ENCODE data around the gene HES4.
A peak's percentile ranks its signal among the peaks of the same experiment; 100 is the strongest.
"Not testable (repeated sequence)": the region's sequence is repeated elsewhere in the genome, so short reads cannot be mapped to it uniquely, and the experiment has no call there.

Gene HES4

DNA sequence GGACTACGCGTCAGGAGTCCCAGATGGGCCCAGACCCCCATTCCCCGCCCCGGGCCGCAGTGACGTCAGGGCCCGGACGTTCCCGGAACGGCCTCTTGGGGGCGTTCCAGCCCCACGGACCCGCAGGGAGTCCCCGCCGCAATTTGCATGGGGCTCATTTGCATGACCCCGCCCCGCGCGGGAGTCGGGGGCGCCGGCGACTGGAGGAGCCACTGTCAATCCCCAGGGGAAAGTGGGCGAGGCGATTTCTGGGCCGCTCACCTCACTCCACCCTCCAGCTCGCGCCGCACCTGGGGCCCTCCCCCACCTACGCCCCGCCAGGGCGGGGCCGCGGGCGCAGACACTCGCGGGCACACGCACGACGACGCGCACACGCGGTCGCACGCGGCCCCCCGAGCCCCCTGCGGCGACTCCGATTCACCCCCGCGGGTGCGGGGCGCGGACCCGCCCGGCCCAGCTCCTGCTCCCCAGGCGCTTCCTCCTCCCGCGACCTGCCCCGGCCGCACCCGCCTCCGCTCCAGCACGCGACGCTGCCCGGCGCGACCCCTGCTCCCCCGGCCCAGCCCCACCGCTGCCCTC, 33.2 kb upstream of the HES4 start:
- peak; percentile 88 to 92 for DNase-seq (ENCODE audit: low read depth in 2 of 2)

DNA sequence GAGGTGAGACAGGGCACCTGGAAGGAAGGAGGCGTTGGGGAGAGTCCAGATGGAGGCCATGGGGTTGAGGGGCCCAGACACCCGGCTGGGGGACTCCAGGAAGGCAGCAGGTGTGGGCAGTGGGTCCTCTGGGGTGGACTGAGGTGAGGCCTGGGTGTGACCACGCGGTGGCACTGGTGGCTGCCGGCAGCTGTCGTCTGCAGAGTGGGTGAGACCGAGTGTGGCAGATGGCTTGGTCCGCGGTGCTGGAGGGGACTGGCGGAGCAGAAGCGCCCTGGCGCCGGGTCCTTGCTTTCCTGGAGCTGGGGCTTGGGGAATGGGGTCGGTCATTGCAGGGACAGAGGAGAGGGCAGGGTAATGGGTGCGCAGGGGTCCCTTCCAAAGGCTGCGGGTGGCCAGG, 32.5 kb upstream of the HES4 start:
- no peak for DNase-seq (ENCODE audit: low read depth in 2 of 2)

GRCh38 chr1:1031659-1032235, 31.9 kb upstream of the HES4 start:
- no peak for DNase-seq (ENCODE audit: low read depth in 2 of 2)

- not testable (repeated sequence) for DNase-seq (ENCODE audit: low read depth in 2 of 2)
Observed at GRCh38 chr1:1030867-1031658, 31.2 kb upstream of the HES4 start.

- DNase-seq (ENCODE audit: low read depth in 2 of 2), result no peak
Observed at GRCh38 chr1:1027791-1028190, 27.9 kb upstream of the HES4 start.

DNA sequence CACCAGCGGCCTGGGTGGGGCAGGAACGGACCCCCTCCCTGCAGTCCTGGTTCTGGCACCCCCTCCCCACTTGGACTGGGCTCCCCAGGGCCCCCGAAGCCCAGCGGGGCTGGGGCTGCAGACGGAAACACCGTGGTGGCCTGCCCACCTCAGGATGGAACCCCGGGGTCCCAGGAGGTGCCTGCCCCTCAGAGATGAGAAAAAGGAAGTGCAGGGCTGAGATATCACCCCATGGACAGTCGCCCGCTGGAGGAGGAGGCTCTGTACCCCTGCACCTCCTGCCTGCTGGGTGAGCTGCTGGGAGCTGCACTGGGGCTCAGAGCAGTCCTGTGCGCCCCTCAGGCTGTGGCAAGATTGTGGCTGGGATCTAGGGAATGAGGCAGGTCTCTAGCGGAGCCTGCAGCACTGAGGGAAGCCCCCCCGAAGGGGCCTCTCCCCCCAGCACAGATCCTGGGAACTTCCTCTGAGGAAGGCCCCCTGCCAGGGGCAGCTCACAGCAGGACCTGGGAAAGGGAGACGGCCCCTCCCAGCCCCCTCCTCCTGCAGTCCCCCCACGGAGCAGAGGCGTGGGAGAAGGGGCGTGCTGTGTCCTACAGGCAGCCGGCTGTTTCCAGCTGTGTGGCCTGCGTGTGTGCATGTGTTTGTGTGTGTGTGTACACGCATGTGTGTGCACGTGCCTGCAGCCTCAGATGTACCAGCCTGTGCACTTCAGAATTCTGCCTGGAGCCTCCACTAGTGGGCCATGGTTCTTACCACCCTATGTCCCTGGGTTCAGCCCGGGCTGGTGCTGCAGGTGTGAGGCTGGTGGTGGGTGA, 26.9 kb upstream of the HES4 start:
- DNase-seq (ENCODE audit: low read depth in 2 of 2), result no peak

DNA sequence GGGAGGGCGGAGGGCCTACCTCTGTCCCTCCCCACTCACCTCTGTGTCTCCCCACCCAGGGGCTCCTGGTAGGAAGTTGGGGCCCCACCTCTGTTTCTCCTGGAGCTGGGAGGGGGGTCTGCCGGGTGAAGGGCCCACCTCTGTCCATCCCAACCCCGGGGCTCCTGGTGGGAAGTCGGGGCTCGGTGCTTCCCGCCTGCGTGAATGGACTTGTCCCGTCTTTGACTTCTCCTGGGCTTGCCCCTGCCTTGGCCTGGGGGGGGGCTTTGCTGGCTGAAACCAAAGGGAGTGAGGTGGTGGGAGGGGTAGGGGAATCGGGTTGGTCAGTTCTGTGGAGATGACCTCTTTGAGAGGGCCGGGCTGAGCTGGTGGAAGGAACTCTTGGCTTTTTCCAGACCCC, 25.8 kb upstream of the HES4 start:
- no peak for DNase-seq (ENCODE audit: low read depth in 2 of 2)

DNA sequence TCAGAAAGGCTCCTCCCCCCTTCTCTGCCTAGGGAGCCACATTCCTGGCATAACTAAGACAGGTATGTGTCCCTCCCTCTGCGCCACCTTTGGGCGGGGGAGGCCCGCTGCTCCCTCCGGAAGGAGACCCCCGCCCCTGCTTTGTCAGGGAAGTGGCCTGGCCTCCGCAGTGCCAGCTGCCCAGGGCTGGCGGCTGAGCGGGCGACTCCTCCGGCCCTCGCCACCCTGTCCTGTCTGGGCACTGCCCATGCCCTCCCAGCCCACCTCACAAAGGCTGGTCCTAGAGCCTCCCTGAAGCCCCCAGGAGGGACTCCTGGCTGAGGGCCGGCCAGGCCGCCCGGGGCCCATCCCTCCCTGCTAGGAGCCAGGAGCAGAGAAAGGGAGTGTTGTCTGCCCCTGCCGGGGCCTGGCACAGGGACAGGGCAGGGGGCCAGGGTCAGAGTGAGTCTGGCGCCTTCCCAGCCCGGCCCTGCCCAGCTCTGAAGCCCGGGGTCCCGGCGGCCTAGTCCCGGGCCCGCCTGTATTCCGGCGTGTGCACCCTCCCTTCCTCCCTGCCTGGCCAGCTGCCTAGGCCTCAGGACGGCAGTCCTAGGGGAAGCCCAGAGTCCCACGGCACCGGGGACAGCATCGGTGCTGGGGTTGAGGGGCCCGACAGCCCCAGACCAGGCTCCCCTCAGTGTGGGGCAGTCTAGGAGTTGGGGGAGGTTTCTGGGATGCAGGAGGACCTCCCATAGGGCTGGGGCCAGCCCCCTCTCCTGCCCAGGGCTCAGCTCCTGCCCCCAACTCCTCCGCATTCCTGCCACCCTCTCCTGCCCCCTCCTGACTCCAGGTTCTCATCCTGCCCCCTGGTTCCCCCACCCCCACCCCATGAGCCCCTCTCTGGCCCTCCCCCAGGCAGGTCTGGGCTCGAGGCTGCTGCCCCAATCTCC, 25.1 kb upstream of the HES4 start:
- no peak for DNase-seq (ENCODE audit: low read depth in 2 of 2)

DNA sequence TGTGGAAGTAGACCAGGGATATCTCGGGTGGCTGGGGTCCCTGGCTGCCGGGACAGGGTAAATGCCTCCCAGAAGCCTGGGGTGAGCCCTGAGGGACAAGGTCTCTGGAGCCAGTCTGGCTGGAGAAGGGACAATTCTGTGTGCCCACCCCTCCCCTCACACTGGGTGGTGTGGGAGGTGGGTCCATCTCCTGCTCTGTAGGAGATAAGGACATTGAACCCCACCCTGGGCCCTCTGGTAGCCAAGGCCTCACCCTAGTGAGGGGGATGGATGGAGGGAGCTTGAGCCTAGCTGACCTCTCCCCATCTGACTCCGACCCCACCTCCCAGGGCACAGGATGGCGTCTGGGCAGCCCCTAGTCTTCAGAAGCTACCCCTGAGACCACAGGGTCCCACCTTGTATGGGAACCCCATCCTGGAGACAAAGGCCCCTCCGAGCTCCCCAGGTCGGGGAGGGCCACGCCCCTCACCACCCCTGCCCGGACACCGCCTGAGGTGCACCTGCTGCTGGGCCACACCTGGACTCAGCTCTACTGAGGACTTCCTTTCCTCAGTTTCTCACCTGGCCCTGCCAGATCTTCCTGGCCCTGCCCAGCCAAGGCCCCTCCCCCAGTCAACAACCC, 24.4 kb upstream of the HES4 start:
- DNase-seq (ENCODE audit: low read depth in 2 of 2), result no peak

DNA sequence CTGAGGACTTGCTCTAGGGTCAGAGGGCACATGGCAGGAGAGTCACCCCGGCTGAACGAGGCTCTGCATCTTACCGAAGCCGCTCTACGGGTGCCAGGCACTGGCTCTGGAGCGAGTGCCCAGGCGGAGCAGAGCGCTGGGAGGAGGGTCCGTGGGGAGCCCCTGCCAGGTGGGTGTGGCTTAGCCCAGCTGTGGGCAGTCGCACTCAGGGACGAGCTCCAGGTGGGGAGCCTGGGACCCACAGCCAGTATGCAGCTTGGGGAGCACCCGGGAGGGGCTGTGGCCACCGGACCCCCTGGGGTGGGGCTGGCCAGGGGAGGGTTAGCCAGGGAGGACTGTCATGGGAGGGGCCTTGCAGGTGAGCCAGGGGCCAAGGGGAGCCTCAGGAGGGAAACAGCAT, 23.8 kb upstream of the HES4 start:
- no peak for DNase-seq (ENCODE audit: low read depth in 2 of 2)

- no peak for DNase-seq (ENCODE audit: low read depth in 2 of 2)
Observed at GRCh38 chr1:1022302-1023009, 22.6 kb upstream of the HES4 start.

DNA sequence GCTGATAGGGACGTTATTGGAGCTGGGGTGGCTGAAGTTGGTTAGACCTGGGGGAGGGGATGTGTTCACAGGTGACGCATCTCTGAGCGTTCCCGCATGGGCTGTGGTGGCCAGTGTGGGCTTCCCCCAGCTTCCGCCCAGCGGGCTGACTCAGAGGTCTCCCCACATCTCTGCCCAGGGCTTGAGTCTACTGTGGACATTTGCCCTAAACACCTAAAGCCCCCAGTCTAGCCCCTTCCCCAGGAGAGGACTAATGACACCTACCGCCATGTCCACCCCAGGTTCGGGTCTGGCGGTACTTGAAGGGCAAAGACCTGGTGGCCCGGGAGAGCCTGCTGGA, 22.0 kb upstream of the HES4 start:
- DNase-seq (ENCODE audit: low read depth in 2 of 2), result no peak

- no peak for DNase-seq (ENCODE audit: low read depth in 2 of 2)
Observed at GRCh38 chr1:1021010-1021919, 21.4 kb upstream of the HES4 start.

DNA sequence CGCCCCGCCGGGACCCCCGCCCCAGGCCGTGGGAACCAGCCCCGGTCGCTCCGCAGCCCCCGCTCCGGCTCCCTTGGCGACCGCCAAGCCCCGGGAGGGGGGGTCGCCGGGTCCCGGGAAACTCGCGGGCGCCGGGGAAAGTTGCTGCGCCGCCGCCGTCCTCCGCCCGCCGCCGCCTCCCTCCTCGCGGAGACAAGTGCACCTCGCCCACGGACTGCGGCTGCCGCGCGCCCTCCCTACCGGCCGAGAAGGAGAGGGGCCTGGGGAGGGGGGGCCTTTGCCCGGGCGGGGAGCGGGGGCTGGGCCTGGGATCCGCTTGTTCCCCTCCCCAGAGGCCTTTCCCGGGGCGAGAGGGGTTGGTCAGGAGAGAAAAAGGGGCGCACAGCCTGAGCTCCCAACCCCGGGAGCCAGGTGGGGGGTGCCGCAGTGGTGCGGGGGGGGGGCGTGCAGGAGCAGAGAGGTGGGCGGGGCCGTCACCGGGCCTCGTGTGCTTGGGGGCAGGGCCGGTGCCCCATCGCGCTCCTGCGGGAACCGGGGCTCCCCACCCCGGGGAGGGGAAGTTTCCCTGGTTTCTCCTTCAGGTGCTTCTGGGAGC, 20.6 kb upstream of the HES4 start:
- DNase-seq (ENCODE audit: low read depth in 2 of 2), result no peak

DNA sequence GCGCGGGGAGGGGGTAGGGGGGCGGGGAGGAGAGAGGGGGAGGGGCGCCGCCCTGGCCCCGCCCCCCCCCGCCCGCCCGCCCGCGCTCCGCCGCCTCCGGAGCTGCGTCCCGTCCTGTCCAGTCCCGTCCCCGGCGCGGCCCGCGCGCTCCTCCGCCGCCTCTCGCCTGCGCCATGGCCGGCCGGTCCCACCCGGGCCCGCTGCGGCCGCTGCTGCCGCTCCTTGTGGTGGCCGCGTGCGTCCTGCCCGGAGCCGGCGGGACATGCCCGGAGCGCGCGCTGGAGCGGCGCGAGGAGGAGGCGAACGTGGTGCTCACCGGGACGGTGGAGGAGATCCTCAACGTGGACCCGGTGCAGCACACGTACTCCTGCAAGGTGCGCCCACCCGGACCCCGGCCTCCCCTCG, 20.1 kb upstream of the HES4 start, which contains the start of gene AGRN:
Gene AGRN, plus strand, starts transcription at position 121 of the 405 bp plus-strand sequence. Its CDS starts 53 bp downstream, at position 174.
- no peak for DNase-seq (ENCODE audit: low read depth in 2 of 2)

- DNase-seq (ENCODE audit: low read depth in 2 of 2), result peak; percentile 67 to 72
Observed at GRCh38 chr1:1019122-1019999, 19.5 kb upstream of the HES4 start.

DNA sequence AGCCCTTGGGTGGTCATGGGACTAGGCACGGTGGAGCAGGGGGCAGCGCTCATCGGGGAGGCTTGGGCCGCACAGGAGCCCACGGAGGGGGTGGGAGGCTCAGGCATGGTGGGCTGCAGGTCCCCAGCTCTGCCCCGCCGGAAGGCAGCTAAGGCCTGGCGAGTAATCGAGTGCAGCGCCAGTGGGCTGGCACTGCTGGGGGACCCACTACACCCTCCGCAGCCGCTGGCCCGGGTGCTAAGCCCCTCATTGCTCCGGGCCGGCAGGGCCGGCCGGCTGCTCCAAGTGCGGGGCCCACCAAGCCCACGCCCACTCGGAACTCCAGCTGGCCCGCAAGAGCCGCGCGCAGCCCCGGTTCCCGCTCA, 18.4 kb upstream of the HES4 start:
- DNase-seq (ENCODE audit: low read depth in 2 of 2), result not testable (repeated sequence)
